HG03280 (cell line): ENCODE data around the gene CGB1.
"Not testable (repeated sequence)": the region's sequence is repeated elsewhere in the genome, so short reads cannot be mapped to it uniquely, and the experiment has no call there.

Experiments used
- ATAC-seq: cut with Tn5 transposase; IDR thresholded peaks from one replicate; pipeline ENCODE4 v1.9.1; 2021; ENCODE audit warnings: mild to moderate bottlenecking, moderate library complexity; ENCODE audit not compliant: unreplicated experiment

Gene CGB1

GRCh38 chr19:49036815-49037214 lies at the start of gene CGB1:
TSS of gene CGB1 (minus strand) at chr19:49036895. CDS start at chr19:49036711, 184 bp downstream.
- not testable (repeated sequence) for ATAC-seq

GRCh38 chr19:49086296-49086695 lies 49.6 kb upstream of the CGB1 start:
- no peak for ATAC-seq

- ATAC-seq: no peak
Measured at GRCh38 chr19:49085868-49086232, 49.2 kb upstream of the CGB1 start.

GRCh38 chr19:49085020-49085867 lies 48.5 kb upstream of the CGB1 start, which contains the start of gene SNRNP70:
TSS of gene SNRNP70 (plus strand) at chr19:49085451. CDS start at chr19:49086415, 964 bp downstream.
- ATAC-seq: peak; percentile 87

- ATAC-seq: no peak
Measured at GRCh38 chr19:49084206-49085019, 47.7 kb upstream of the CGB1 start.

GRCh38 chr19:49081273-49081672 lies 44.6 kb upstream of the CGB1 start:
- ATAC-seq: no peak

GRCh38 chr19:49080392-49080791 lies 43.7 kb upstream of the CGB1 start:
- no peak for ATAC-seq

- not testable (repeated sequence) for ATAC-seq
Measured at GRCh38 chr19:49074869-49075268, 38.2 kb upstream of the CGB1 start.

GRCh38 chr19:49073514-49074378 lies 37.1 kb upstream of the CGB1 start:
- ATAC-seq: no peak

- ATAC-seq: no peak
Measured at GRCh38 chr19:49071860-49072547, 35.3 kb upstream of the CGB1 start.

GRCh38 chr19:49070416-49070815 lies 33.7 kb upstream of the CGB1 start:
- ATAC-seq: no peak

GRCh38 chr19:49069026-49069425 lies 32.3 kb upstream of the CGB1 start:
- no peak for ATAC-seq

- ATAC-seq: no peak
Measured at GRCh38 chr19:49067554-49067953, 30.9 kb upstream of the CGB1 start.

- no peak for ATAC-seq
Measured at GRCh38 chr19:49065905-49066512, 29.3 kb upstream of the CGB1 start.

- no peak for ATAC-seq
Measured at GRCh38 chr19:49064768-49065611, 28.3 kb upstream of the CGB1 start, which contains the start of gene NTF4. TSS of gene NTF4 (minus strand) at chr19:49064818. CDS start at chr19:49061997, 2,821 bp downstream.

- no peak for ATAC-seq
Measured at GRCh38 chr19:49064029-49064629, 27.4 kb upstream of the CGB1 start.

- no peak for ATAC-seq
Measured at GRCh38 chr19:49061445-49061844, 24.8 kb upstream of the CGB1 start.

- no peak for ATAC-seq
Measured at GRCh38 chr19:49061000-49061399, 24.3 kb upstream of the CGB1 start.
